Renal cortex interstitium (tissue), 11 donors: ENCODE results near the gene TTC31. TPM values are rescaled to one million over a fixed set of nuclear protein-coding genes. Genes with fewer than 3 reads are reported as not detected.
"Not testable (repeated sequence)": the region's sequence is repeated elsewhere in the genome, so short reads cannot be mapped to it uniquely, and the experiment has no call there.

Source experiments
- DNase-seq, 11 donors: peaks; one replicate each; pipeline ENCODE4 v3.0.0-alpha.2; 2013; ENCODE audit warnings: low read depth in 9 of 11, low spot score in 4 of 11; ENCODE audit errors: extremely low read depth in 1 of 11
- polyA plus RNA-seq, 3 donors: library from polyadenylated mRNA; unstranded; fragments of 120-200 nt; gene quantifications; one replicate each; pipeline ENCODE4 v1.2.1, GENCODE V29; 2013; ENCODE audit not compliant: insufficient read length in 3 of 3

Gene TTC31
- polyA plus RNA-seq, 3 donors, result 26.5 to 35.3 (median 30.2) TPM

- DNase-seq, result no peak
Measured at GRCh38 chr2:74448771-74449170, 34.1 kb upstream of the TTC31 start.

GRCh38 chr2:74450570-74451190, 32.2 kb upstream of the TTC31 start:
- DNase-seq, result no peak

- DNase-seq, result peak; percentile 96 to 100 (median 98)
Measured at GRCh38 chr2:74454654-74455511, 28.0 kb upstream of the TTC31 start, which contains the start of gene INO80B. INO80B (plus strand) TSS chr2:74455087; CDS start chr2:74455117, 30 bp downstream.

GRCh38 chr2:74457129-74457548, 25.7 kb upstream of the TTC31 start:
- DNase-seq, result peak in 1 of 11 donors; percentile 23

GRCh38 chr2:74457549-74458131, 25.2 kb upstream of the TTC31 start:
- peak in 2 of 11 donors; percentile 64 to 68 for DNase-seq

- peak; percentile 100 for DNase-seq
Measured at GRCh38 chr2:74458132-74458937, 24.5 kb upstream of the TTC31 start, which contains the start of gene WBP1. WBP1 (plus strand) TSS chr2:74458438; CDS start chr2:74458603, 165 bp downstream.

- no peak for DNase-seq
Measured at GRCh38 chr2:74458938-74459363, 23.9 kb upstream of the TTC31 start.

- DNase-seq, result not testable (repeated sequence)
Measured at GRCh38 chr2:74459503-74460118, 23.3 kb upstream of the TTC31 start.

GRCh38 chr2:74460187-74460586, 22.7 kb upstream of the TTC31 start:
- not testable (repeated sequence) for DNase-seq

GRCh38 chr2:74461187-74462053, 21.5 kb upstream of the TTC31 start:
- DNase-seq, result no peak

GRCh38 chr2:74462054-74462785, 20.7 kb upstream of the TTC31 start:
- no peak for DNase-seq

GRCh38 chr2:74462786-74463105, 20.1 kb upstream of the TTC31 start:
- no peak for DNase-seq

GRCh38 chr2:74464406-74464805, 18.5 kb upstream of the TTC31 start:
- no peak for DNase-seq

GRCh38 chr2:74470742-74471141, 12.1 kb upstream of the TTC31 start:
- not testable (repeated sequence) for DNase-seq

GRCh38 chr2:74471332-74472065, 11.4 kb upstream of the TTC31 start:
- DNase-seq, result no peak
